Measurements from ENCODE around the gene PTAFR.

GRCh38 chr1:28130901-28131300 is 45.6 kb downstream of the PTAFR start:
- TF ChIP-seq CTCF (IDR thresholded peaks at IDR 0.05), result no peak
- no peak for TF ChIP-seq POLR2AphosphoS5 (IDR thresholded peaks at IDR 0.05)
- no peak for TF ChIP-seq POLR2A (IDR thresholded peaks at IDR 0.05)
